Measurements from ENCODE around the gene DNAH5. TPM values are rescaled to one million over a fixed set of nuclear protein-coding genes. Genes with fewer than 3 reads are reported as not detected.

DNAH5 gene
- total RNA-seq, 1 donor from 2014 or later: 13.8 TPM

- no peak overlapping the region for H3K27ac ChIP-seq
- no peak for DNase-seq
- H3K4me1 ChIP-seq: no peaks in the 10 kb centered on the region
- ATAC-seq: no peak
- no peak for TF ChIP-seq CTCF (IDR thresholded peaks at IDR 0.05)
- H3K4me3 ChIP-seq: no peak overlapping the region
- H3K36me3 ChIP-seq: no peaks in the 10 kb centered on the region
- H3K27me3 ChIP-seq (ENCODE audit: low read depth): no peaks in the 10 kb centered on the region
- intact Hi-C loops (cut with DNase I): no loop called here
- no peaks in the 10 kb centered on the region for H3K9me3 ChIP-seq
Observed at GRCh38 chr5:13909271-13909670, 35.2 kb downstream of the DNAH5 start.

GRCh38 chr5:13898569-13898968 lies 45.9 kb downstream of the DNAH5 start:
- H3K27ac ChIP-seq: no peak overlapping the region
- DNase-seq (no peak), ATAC-seq (no peak)
- H3K4me3 ChIP-seq: no peak overlapping the region
- H3K27me3 ChIP-seq (ENCODE audit: low read depth): no peaks in the 10 kb centered on the region
- H3K36me3 ChIP-seq: no peaks in the 10 kb centered on the region
- H3K4me1 ChIP-seq: no peaks in the 10 kb centered on the region
- no peak for TF ChIP-seq CTCF (IDR thresholded peaks at IDR 0.05)
- intact Hi-C loops (cut with DNase I): no loop called here
- no peaks in the 10 kb centered on the region for H3K9me3 ChIP-seq

GRCh38 chr5:13878357-13878756 lies 66.1 kb downstream of the DNAH5 start:
- no peaks in the 10 kb centered on the region for H3K4me1 ChIP-seq
- intact Hi-C loops (cut with DNase I): no loop called here
- DNase-seq (no peak), ATAC-seq (no peak)
- H3K27me3 ChIP-seq (ENCODE audit: low read depth): no peaks in the 10 kb centered on the region
- no peak for TF ChIP-seq CTCF (IDR thresholded peaks at IDR 0.05)
- H3K4me3 ChIP-seq: no peak overlapping the region
- no peaks in the 10 kb centered on the region for H3K36me3 ChIP-seq
- H3K27ac ChIP-seq: no peak overlapping the region
- peaks cover 8% of the 10 kb centered on the region for H3K9me3 ChIP-seq

- no peak overlapping the region for H3K4me3 ChIP-seq
- ATAC-seq (no peak), DNase-seq (no peak)
- no peak overlapping the region for H3K27ac ChIP-seq
- intact Hi-C loops (cut with DNase I): no loop called here
- no peaks in the 10 kb centered on the region for H3K9me3 ChIP-seq
- H3K36me3 ChIP-seq: no peaks in the 10 kb centered on the region
- H3K4me1 ChIP-seq: no peaks in the 10 kb centered on the region
- TF ChIP-seq CTCF (IDR thresholded peaks at IDR 0.05): no peak
- no peaks in the 10 kb centered on the region for H3K27me3 ChIP-seq (ENCODE audit: low read depth)
Observed at GRCh38 chr5:13866792-13867191, 77.7 kb downstream of the DNAH5 start.

GRCh38 chr5:13865312-13865711 lies 79.2 kb downstream of the DNAH5 start:
- Histone ChIP-seq H3K36me3 (no peaks in the 10 kb centered on the region), H3K9me3 (no peaks in the 10 kb centered on the region), H3K4me1 (no peaks in the 10 kb centered on the region), H3K4me3 (no peak overlapping the region), H3K27me3 (ENCODE audit: low read depth) (no peaks in the 10 kb centered on the region), H3K27ac (no peak overlapping the region)
- no peak for DNase-seq
- intact Hi-C loops (cut with DNase I): no loop called here
- no peak for ATAC-seq
- TF ChIP-seq CTCF (IDR thresholded peaks at IDR 0.05): no peak

GRCh38 chr5:13860146-13860545 lies 84.3 kb downstream of the DNAH5 start:
- Histone ChIP-seq H3K4me1 (no peaks in the 10 kb centered on the region), H3K27me3 (ENCODE audit: low read depth) (no peaks in the 10 kb centered on the region), H3K27ac (no peak overlapping the region), H3K9me3 (peaks cover 3% of the 10 kb centered on the region), H3K36me3 (no peaks in the 10 kb centered on the region), H3K4me3 (no peak overlapping the region)
- ATAC-seq: no peak
- intact Hi-C loops (cut with DNase I): no loop called here
- DNase-seq: no peak
- TF ChIP-seq CTCF (IDR thresholded peaks at IDR 0.05): no peak
